HCT116 (cell line): ENCODE results near the gene SMNDC1. TPM values are rescaled to one million over a fixed set of nuclear protein-coding genes. Genes with fewer than 3 reads are reported as not detected.

ENCODE experiments used
- ATAC-seq: fragments of 200-7000 bp; cut with Tn5 transposase; 2 replicates; pipeline ENCODE4 v1.9.1; 2020; ENCODE audit warnings: mild to moderate bottlenecking, moderate library complexity
- BruUV-seq: library from RNA; stranded (reverse); fragments of 400-500 nt; replicated peaks from 2 replicates; lab custom pipeline; 2021; lab: Mats Ljungman, UMichigan
- CTCF ChIA-PET: fragments of 300-600 bp; sonication (Branson Sonifier 250); formaldehyde crosslinking; loops from one replicate; lab custom pipeline; 2021; ENCODE audit warnings: antibody characterized with exemption; lab: Charles Lee
- POLR2A ChIA-PET: fragments of 300-600, 350-600 bp; sonication (Branson Sonifier 250); formaldehyde crosslinking; loops from one replicate; lab custom pipeline; 2021; ENCODE audit warnings: antibody characterized with exemption; lab: Charles Lee
- RAD21 ChIA-PET, 2 experiments: fragments of 300-600 bp; sonication (Branson Sonifier 250); formaldehyde crosslinking; loops; one replicate each; lab custom pipeline; 2023; ENCODE audit warnings: low total read pairs in 2 of 2; ENCODE audit not compliant: uncharacterized antibody in 2 of 2, unreplicated experiment in 2 of 2, low non-redundant PET in 1 of 2; lab: Charles Lee
- DNase-seq: peaks from one replicate; pipeline ENCODE4 v3.0.0-alpha.2; 2010; ENCODE audit warnings: low read depth, low spot score
- H2AFZ ChIP-seq: fragments of 200-600 bp; shearing (Covaris generic), sonication (generic); 2 replicates; pipeline ENCODE4 v1.6.1; 2017; ENCODE audit warnings: low read depth, mixed run types, mixed read lengths, antibody characterized with exemption, low read length; ENCODE audit not compliant: poor library complexity, severe bottlenecking
- H3K27ac ChIP-seq: 2 replicates; pipeline ENCODE4 v1.5.1; 2012; ENCODE audit warnings: low read depth, low read length
- H3K27me3 ChIP-seq: fragments of 200-600 bp; sonication (generic); 2 replicates; pipeline ENCODE4 v1.6.1; 2016; ENCODE audit warnings: mixed run types, low read length, mixed read lengths; ENCODE audit not compliant: insufficient read depth
- H3K36me3 ChIP-seq, 2 experiments: fragments of 200-500 bp in 1 of 2; fragments of 200-600 bp in 1 of 2; sonication (Bioruptor generic) in 1 of 2; sonication (generic) in 1 of 2; 2 replicates each; pipeline versions ENCODE4 v1.5.1 to v1.6.1; 2014 to 2016; ENCODE audit warnings: low read length in 2 of 2, inconsistent platforms in 1 of 2, mixed read lengths in 1 of 2, mixed run types in 1 of 2; ENCODE audit not compliant: insufficient read depth in 2 of 2, control insufficient read depth in 1 of 2
- H3K4me1 ChIP-seq, 2 experiments: fragments of 200-600 bp in 1 of 2; sonication (generic) in 1 of 2; 2 replicates each; pipeline versions ENCODE4 v1.5.1 to v1.6.1; 2012 to 2017; ENCODE audit warnings: low read length in 2 of 2, inconsistent platforms in 1 of 2, mild to moderate bottlenecking in 1 of 2, mixed read lengths in 1 of 2, mixed run types in 1 of 2, moderate library complexity in 1 of 2; ENCODE audit not compliant: insufficient read depth in 2 of 2, control insufficient read depth in 1 of 2
- H3K4me2 ChIP-seq: fragments of 200-600 bp; sonication (generic); 2 replicates; pipeline ENCODE4 v1.6.1; 2017; ENCODE audit warnings: mixed run types, low read length, mixed read lengths
- H3K4me3 ChIP-seq, 2 experiments: fragments of 200-600 bp in 1 of 2; sonication (generic) in 1 of 2; replicated peaks in 1 of 2; 2 replicates each; pipeline ENCODE4 v1.5.1; 2011 to 2016; ENCODE audit warnings: low read length in 2 of 2, control low read depth in 1 of 2, low read depth in 1 of 2, mild to moderate bottlenecking in 1 of 2, mixed read lengths in 1 of 2, mixed run types in 1 of 2
- H3K79me2 ChIP-seq: fragments of 200-600 bp; sonication (generic); 2 replicates; pipeline ENCODE4 v1.6.1; 2017; ENCODE audit warnings: mild to moderate bottlenecking, mixed run types, low read length, moderate library complexity, mixed read lengths; ENCODE audit not compliant: insufficient read depth
- H3K9ac ChIP-seq: fragments of 200-600 bp; sonication (generic); 2 replicates; pipeline ENCODE4 v1.6.1; 2016; ENCODE audit warnings: low read length, mixed read lengths
- H3K9me2 ChIP-seq: fragments of 200-600 bp; sonication (generic), shearing (Covaris generic); 2 replicates; pipeline ENCODE4 v1.6.1; 2017; ENCODE audit warnings: mixed run types, mild to moderate bottlenecking, moderate library complexity; ENCODE audit not compliant: insufficient read depth
- H3K9me3 ChIP-seq, 2 experiments: fragments of 200-500 bp in 1 of 2; fragments of 200-600 bp in 1 of 2; sonication (Bioruptor generic) in 1 of 2; sonication (generic) in 1 of 2; 2 replicates each; pipeline ENCODE4 v1.6.1; 2014 to 2017; ENCODE audit warnings: low read length in 2 of 2, mixed read lengths in 2 of 2, inconsistent platforms in 1 of 2, low read depth in 1 of 2, mild to moderate bottlenecking in 1 of 2, mixed run types in 1 of 2, moderate library complexity in 1 of 2; ENCODE audit not compliant: control insufficient read depth in 1 of 2, insufficient read depth in 1 of 2
- H4K20me1 ChIP-seq: fragments of 200-600 bp; sonication (generic), shearing (Covaris generic); 2 replicates; pipeline ENCODE4 v1.6.1; 2017; ENCODE audit warnings: mixed run types, mild to moderate bottlenecking, moderate library complexity; ENCODE audit not compliant: insufficient read depth
- ELF1 ChIP-seq: IDR thresholded peaks from 2 replicates; pipeline ENCODE4 v1.6.1; 2012; ENCODE audit warnings: low read depth, borderline replicate concordance
- FOSL1 ChIP-seq: IDR thresholded peaks from 2 replicates; pipeline ENCODE4 v1.6.1; 2012; ENCODE audit warnings: low read depth
- REST ChIP-seq: IDR thresholded peaks from 2 replicates; pipeline ENCODE4 v1.6.1; 2012; ENCODE audit warnings: low read depth
- ZBTB33 ChIP-seq: IDR thresholded peaks from 2 replicates; pipeline ENCODE4 v1.6.1; 2011; ENCODE audit warnings: mild to moderate bottlenecking, low read length, moderate library complexity; ENCODE audit not compliant: insufficient replicate concordance; ENCODE audit errors: extremely low read depth
- ZFX ChIP-seq: fragments of 450-650 bp; IDR thresholded peaks from 2 replicates; pipeline ENCODE4 v1.6.1; 2017
- intact Hi-C: fragments of 100-400 bp; cut with micrococcal nuclease; formaldehyde crosslinking; loops from 2 replicates; pipeline ENCODE4 v1.10.0; 2022
- total RNA-seq: library from RNA; stranded (reverse); gene quantifications from one replicate; pipeline ENCODE4 v1.2.1, GENCODE V29; 2021; ENCODE audit not compliant: unreplicated experiment

Gene SMNDC1
- total RNA-seq, 1 experiment from 2014 or later: 61.7 TPM

- TF ChIP-seq REST: no peak
- TF ChIP-seq ELF1: no peak
- TF ChIP-seq ZBTB33: no peak
- TF ChIP-seq FOSL1: no peak
- no peak for TF ChIP-seq ZFX
- CTCF ChIA-PET: interaction anchor here (3.7 to 4.8 kb wide), 2 partner anchors 139 to 394 kb away, joined by 25 to 46 read pairs; no protein-coding TSS in a partner anchor
- no peak overlapping the region for H3K9ac ChIP-seq
Observed at GRCh38 chr10:110277591-110277990, 27.1 kb downstream of the SMNDC1 start.

More at GRCh38 chr10:110277591-110277990, 27.1 kb downstream of the SMNDC1 start:
- POLR2A ChIA-PET: no interaction called here
- RAD21 ChIA-PET: no interaction called here
- Histone ChIP-seq H3K9me3 (no peaks in the 10 kb centered on the region), H3K79me2 (no peaks in the 10 kb centered on the region), H3K4me2 (no peak overlapping the region), H3K27me3 (no peaks in the 10 kb centered on the region), H3K4me1 (peaks cover 4 to 11% of the 10 kb centered on the region in 2 experiments; a peak in 2 of 4 replicates), H2AFZ (no peak overlapping the region), H3K27ac (no peak overlapping the region), H4K20me1 (no peaks in the 10 kb centered on the region), H3K36me3 (peaks cover 0 to 4% of the 10 kb centered on the region in 2 experiments; a peak in 1 of 4 replicates), H3K9me2 (no peaks in the 10 kb centered on the region), H3K4me3 (no peak overlapping the region)
- ATAC-seq: no peak
- intact Hi-C loops: loop anchor here (5.0 kb wide), 1 partner anchor 50 kb away; no protein-coding TSS in a partner anchor
- no TSS peak for BruUV-seq
- DNase-seq: no peak
